Measurements from ENCODE around the gene POMT2. TPM values are rescaled to one million over a fixed set of nuclear protein-coding genes. Genes with fewer than 3 reads are reported as not detected.

The POMT2 gene
- total and polyA plus RNA-seq, 8 donors, result 11.9 to 29.5 (median 15.4) TPM

DNA sequence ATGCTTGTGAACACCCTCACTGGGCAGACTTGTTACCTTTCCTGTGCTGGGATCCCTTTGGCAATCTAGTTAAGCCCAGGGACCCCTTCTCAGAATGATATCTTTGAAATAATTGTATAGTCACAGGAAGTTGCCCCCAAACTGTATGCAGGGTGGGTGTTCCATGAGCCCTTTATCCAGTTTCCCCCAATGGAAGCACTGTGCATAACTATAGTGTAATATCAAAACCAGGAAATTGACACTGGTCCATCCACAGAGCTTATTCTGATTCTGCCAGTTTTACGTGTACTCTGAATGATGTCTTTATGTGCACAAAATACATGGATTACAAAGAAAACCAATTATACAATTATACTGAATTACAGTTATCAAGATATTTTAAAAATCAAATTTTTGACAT lies 73.9 kb downstream of the POMT2 start:
- no peaks in the 10 kb centered on the region for H3K4me1 ChIP-seq
- H3K27ac ChIP-seq, result no peak overlapping the region
- H3K27me3 ChIP-seq, result no peaks in the 10 kb centered on the region
- WGBS, 2 donors, result 91% methylated on average over 1 of the region's 1 CpG
- no peaks in the 10 kb centered on the region for H3K36me3 ChIP-seq
- ATAC-seq, result no peak
- no peak for DNase-seq
- no peak overlapping the region for H3K4me3 ChIP-seq
- TF ChIP-seq, protein P1, sequence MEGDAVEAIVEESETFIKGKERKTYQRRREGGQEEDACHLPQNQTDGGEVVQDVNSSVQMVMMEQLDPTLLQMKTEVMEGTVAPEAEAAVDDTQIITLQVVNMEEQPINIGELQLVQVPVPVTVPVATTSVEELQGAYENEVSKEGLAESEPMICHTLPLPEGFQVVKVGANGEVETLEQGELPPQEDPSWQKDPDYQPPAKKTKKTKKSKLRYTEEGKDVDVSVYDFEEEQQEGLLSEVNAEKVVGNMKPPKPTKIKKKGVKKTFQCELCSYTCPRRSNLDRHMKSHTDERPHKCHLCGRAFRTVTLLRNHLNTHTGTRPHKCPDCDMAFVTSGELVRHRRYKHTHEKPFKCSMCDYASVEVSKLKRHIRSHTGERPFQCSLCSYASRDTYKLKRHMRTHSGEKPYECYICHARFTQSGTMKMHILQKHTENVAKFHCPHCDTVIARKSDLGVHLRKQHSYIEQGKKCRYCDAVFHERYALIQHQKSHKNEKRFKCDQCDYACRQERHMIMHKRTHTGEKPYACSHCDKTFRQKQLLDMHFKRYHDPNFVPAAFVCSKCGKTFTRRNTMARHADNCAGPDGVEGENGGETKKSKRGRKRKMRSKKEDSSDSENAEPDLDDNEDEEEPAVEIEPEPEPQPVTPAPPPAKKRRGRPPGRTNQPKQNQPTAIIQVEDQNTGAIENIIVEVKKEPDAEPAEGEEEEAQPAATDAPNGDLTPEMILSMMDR (IDR thresholded peaks at IDR 0.05), result no peak
- FAIRE-seq, result no peak
- no peaks in the 10 kb centered on the region for H3K9me3 ChIP-seq
- intact Hi-C loops (cut with DNase I), result no loop called here

- DNase-seq (no peak), ATAC-seq (no peak), FAIRE-seq (no peak)
- no peak overlapping the region for H3K27ac ChIP-seq
- no peak overlapping the region for H3K4me3 ChIP-seq
- H3K36me3 ChIP-seq, result no peaks in the 10 kb centered on the region
- 77 to 82% methylated on average over 4 of the region's 4 CpGs for WGBS, 2 donors
- no peaks in the 10 kb centered on the region for H3K27me3 ChIP-seq
- no peaks in the 10 kb centered on the region for H3K4me1 ChIP-seq
- no peaks in the 10 kb centered on the region for H3K9me3 ChIP-seq
- intact Hi-C loops (cut with DNase I), result no loop called here
- TF ChIP-seq, protein P1 (IDR thresholded peaks at IDR 0.05), result no peak
These were observed 74.9 kb downstream of the POMT2 start for GRCh38 chr14:77245820-77246219.

DNA sequence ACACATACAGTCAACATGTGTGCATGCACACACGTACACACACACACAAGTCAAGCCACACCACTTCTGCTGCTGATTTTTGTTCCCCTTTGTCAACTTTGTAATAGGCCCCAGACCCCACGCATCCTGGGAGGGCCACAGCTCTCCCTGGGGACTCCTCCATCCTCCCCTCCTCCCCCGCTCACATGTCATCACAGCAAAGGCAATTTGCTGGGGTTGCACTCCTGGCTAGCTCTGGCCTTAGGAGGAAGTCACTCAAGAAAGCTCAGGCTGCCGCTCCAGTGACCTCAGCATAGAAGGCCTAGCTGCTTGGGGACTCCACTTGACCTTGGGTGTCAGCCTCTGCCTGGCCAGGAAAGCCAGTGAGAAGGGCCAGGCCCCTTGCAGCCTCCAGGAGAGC lies 76.8 kb downstream of the POMT2 start:
- Histone ChIP-seq H3K36me3 (no peaks in the 10 kb centered on the region), H3K27me3 (no peaks in the 10 kb centered on the region), H3K27ac (no peak overlapping the region), H3K4me1 (no peaks in the 10 kb centered on the region), H3K9me3 (no peaks in the 10 kb centered on the region), H3K4me3 (no peak overlapping the region)
- TF ChIP-seq, protein P1 (IDR thresholded peaks at IDR 0.05), result no peak
- ATAC-seq (no peak), DNase-seq (peak in 1 of 6 donors; percentile 26), FAIRE-seq (no peak)
- WGBS, 2 donors, result 83 to 87% methylated on average over 4 of the region's 4 CpGs
- intact Hi-C loops (cut with DNase I), result no loop called here

DNA sequence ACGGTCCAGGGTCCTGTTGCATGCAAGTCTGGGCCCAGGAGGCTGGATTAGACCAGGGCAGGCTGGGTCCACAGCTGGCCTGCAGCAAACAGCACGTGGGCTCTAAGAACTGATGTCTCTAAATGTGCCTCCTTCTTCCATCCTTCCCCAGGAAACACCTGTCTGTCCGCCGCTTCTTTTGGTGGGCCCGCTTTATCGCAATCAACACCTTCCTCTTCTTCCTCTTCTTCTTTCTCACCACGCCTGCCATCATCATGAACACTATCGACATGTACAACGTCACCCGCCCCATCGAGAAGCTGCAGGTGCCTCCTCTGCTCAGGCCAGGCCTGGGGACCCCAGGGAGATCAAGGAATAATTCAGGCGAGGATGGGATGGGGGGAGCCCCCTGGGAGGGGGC lies 77.9 kb downstream of the POMT2 start:
- TF ChIP-seq, protein P1 (IDR thresholded peaks at IDR 0.05), result no peak
- Histone ChIP-seq H3K36me3 (no peaks in the 10 kb centered on the region), H3K4me1 (no peaks in the 10 kb centered on the region), H3K27ac (no peak overlapping the region), H3K4me3 (no peak overlapping the region), H3K9me3 (no peaks in the 10 kb centered on the region), H3K27me3 (no peaks in the 10 kb centered on the region)
- no peak for ATAC-seq
- 79 to 87% methylated on average over 11 to 12 of the region's 12 CpGs for WGBS, 2 donors
- peak in 1 of 6 donors; percentile 20 for DNase-seq
- intact Hi-C loops (cut with DNase I), result no loop called here
- no peak for FAIRE-seq

GRCh38 chr14:77241955-77242354 lies 78.7 kb downstream of the POMT2 start:
- FAIRE-seq (no peak), ATAC-seq (no peak), DNase-seq (no peak)
- Histone ChIP-seq H3K4me1 (no peaks in the 10 kb centered on the region), H3K27me3 (no peaks in the 10 kb centered on the region), H3K9me3 (no peaks in the 10 kb centered on the region), H3K27ac (no peak overlapping the region), H3K4me3 (no peak overlapping the region), H3K36me3 (no peaks in the 10 kb centered on the region)
- 63 to 83% methylated on average over 2 of the region's 2 CpGs for WGBS, 2 donors
- intact Hi-C loops (cut with DNase I), result no loop called here
- TF ChIP-seq, protein P1 (IDR thresholded peaks at IDR 0.05), result no peak
